Esophagus mucosa (tissue), 1 donor: ENCODE data around the gene CMIP. TPM values are rescaled to one million over a fixed set of nuclear protein-coding genes. Genes with fewer than 3 reads are reported as not detected.
A peak's percentile ranks its signal among the peaks of the same experiment; 100 is the strongest.

ENCODE experiments used
- ATAC-seq: fragments of 200-7000 bp; cut with Tn5 transposase; one replicate; pipeline ENCODE4 v1.9.1; 2020
- total RNA-seq: library from RNA; stranded (reverse); gene quantifications from one replicate; pipeline ENCODE4 v1.2.4, GENCODE V29; 2023
- donor health status: DM: yes; HTN: yes; CAD: no.

The CMIP gene
- total RNA-seq, 1 donor from 2014 or later: 47.0 TPM

DNA sequence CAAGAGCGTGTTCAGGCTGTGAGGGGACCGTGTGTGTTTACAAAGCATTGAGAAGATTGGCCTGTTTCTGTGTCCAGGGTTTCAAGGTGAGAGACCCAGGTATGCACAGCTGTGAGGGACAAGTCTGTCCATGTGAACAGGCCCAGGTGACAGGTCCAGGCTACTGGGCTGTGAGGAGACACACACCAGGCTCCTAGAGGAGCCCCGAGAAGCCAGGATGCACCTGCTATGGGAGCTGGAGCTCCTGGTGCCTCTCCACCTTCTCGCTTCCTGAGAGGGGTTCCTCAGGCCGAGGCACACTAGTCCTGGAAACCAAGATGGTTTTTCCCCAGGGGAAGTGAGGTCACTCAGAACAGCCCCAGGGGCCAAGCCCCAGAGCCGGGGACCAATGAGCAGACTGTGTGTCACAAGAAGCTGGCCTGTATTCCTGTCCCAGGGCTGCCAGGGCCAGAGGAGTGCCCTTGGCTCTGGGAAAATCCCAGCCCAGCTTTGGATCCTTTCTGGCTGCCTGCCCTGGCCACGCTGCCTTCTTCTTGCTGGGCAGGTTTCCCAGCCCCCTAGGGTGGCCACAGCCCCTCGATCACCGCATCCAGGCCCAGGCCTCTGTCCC, 181.0 kb downstream of the CMIP start:
- peak; percentile 75 for ATAC-seq

- peak; percentile 28 for ATAC-seq
Observed at GRCh38 chr16:81626181-81626674, 181.6 kb downstream of the CMIP start.

- no peak for ATAC-seq
Observed at GRCh38 chr16:81627024-81627423, 182.4 kb downstream of the CMIP start.

GRCh38 chr16:81627729-81628244, 183.2 kb downstream of the CMIP start:
- ATAC-seq: no peak

DNA sequence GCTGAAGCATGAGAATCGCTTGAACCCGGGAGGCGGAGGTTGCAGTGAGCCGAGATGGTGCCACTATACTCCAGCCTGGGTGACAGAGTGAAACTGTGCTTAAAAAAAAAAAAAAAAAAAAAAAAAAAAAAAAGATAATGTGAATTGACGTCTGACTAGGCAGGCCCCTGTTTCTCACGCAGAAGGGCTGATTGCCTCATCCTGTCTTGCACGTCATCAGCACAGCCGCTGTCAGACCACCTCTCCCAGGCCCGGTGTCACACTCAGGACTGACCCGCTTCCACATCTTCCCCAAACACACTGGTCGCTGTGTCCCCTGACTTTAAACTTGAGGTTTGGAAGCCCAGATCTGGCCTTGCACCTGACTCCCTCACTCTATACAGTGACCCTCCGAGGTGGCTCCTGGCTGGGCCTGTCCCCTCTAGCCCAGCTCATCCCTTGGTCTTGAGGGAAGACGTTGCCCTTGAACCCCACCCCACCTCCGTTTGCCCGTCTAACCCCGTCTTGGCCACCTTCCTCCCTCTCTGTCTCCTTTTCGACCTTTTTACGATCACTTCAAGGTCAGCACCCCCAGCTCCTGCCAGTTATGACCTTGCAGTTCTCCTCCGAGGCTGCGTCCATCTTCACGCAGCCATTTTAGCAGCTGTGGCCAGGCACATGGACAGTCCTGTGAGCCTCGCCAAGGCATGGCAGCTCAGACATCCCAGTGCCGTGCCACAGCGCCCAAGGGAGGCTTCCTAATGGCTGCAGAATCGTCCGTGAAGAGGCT, 184.6 kb downstream of the CMIP start:
- ATAC-seq: no peak

DNA sequence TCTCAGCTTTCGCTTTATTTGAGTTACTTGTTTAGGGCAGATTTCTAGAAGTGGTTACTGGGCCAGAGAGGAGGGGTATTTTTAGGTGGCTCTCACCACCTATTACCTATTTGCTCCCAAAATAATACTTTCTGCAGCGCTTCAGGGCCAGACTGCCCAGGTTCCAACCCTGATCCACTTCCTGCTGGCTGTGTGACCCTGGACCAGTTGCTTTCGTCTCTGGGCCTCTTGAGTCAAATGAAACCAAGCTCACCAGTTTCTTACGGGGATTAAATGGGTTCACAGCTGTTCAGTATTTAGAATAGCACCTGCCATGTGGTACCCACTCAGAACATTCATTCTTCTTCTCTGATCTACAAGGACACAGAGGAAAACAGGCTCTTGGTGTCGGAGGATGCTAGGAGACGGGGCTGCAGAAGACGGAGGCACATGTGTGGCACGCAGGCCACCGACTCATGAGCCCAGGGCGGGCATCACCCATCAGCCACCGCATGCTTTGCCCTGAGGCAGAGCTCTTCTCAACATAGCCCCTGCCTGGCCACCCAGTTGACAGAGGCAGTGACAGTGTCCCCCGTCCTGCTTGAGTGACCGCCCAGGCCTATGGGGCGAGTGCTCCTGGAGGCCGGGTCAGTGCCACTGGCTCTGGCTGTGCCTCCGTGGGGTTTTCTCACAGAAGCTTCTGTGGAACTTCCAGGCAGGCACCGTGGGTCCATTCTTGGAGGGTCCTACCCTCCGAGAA, 185.5 kb downstream of the CMIP start:
- no peak for ATAC-seq

- no peak for ATAC-seq
Observed at GRCh38 chr16:81630635-81631031, 186.0 kb downstream of the CMIP start.

DNA sequence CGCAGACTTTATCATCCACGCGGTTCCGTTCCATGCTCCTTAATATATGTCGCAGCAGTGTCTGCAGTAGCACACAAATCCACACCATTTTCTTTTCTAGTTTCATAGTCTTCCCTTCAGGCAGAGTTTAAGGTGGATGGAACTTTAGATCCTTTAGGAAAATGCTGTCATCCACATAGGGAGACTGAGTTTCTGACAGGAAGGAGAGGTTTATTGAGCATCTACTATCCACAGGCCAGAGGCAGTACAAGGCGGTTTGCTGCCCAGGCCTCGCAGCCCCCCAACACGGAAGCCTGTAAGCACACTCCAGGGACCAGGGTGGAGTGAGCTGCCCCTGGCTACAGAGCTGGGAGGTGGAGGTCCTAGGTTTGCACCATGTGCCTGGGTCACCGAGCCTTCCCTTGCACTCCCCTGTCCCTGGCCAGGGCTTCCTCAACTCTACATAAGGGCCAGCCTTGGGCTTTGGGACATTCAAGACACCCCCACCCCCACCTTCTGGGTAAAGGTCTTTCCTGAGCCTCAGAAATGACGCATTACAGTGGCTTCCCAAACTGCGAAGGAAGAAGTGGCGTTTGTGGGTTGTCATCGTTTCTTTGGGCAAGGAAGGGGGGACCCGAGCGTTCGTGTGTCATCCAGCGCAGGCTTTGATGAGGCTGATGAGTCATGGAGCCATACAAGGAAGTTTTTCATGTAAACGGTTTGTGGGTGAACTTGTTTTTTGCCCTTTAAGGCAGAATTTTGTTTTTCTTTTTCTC, 188.0 kb downstream of the CMIP start:
- ATAC-seq: peak; percentile 79

DNA sequence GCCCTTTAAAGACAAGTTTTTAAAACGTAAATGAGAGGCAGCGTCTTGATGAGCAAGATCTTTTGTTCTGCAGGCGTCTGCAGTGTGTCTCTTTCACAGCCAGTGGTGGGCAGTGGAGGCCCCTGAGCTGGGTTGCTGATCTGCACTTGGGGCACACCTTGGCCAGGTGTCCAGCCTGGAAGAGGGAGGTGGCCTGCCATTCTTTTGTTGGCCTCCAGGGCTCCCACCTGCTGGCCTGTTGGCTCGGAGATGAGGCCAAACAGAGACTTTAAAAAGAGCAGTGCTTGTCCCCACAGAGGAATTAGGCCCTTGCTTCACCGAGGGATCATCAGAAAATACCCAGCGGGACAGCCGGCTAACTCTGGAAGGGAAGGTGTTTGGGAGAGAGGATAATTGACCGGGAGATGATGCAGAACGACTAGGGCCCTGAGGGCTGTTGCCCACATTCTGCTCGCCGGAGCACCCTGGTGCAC, 188.6 kb downstream of the CMIP start:
- peak; percentile 37 for ATAC-seq

GRCh38 chr16:81633680-81634379, 189.2 kb downstream of the CMIP start:
- no peak for ATAC-seq

DNA sequence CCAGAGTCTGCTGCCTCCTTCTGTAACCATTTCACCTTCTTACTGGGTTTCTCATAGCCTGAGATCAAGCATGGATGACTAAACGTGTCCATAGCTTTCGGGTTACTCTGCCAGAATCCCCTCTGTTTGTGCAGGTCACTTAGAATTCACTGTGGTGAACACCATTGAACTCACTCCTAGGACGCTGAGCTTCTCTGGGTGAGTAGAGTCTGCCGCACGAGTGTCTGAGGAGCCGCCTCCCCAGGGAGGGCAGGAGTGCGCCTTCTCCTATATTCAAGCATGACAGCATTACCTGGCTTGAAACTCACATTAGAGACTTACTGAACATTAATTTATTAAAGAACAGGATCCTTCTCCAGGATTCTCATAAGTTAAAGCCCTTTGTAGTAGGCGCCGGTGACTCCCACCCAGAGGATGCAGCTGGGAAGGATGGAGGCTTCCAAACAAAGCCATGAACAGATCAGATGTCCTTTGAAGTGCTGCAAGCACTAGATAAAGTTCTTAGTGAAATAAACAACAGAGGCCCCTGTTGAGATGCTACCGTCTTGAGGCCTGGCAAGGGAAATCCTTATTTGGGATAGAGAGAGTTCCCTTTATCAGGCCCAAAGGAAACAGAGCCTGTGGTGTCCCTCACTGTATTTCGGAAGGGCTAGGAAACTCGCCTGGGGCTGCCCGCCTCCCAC, 189.9 kb downstream of the CMIP start:
- ATAC-seq: no peak

DNA sequence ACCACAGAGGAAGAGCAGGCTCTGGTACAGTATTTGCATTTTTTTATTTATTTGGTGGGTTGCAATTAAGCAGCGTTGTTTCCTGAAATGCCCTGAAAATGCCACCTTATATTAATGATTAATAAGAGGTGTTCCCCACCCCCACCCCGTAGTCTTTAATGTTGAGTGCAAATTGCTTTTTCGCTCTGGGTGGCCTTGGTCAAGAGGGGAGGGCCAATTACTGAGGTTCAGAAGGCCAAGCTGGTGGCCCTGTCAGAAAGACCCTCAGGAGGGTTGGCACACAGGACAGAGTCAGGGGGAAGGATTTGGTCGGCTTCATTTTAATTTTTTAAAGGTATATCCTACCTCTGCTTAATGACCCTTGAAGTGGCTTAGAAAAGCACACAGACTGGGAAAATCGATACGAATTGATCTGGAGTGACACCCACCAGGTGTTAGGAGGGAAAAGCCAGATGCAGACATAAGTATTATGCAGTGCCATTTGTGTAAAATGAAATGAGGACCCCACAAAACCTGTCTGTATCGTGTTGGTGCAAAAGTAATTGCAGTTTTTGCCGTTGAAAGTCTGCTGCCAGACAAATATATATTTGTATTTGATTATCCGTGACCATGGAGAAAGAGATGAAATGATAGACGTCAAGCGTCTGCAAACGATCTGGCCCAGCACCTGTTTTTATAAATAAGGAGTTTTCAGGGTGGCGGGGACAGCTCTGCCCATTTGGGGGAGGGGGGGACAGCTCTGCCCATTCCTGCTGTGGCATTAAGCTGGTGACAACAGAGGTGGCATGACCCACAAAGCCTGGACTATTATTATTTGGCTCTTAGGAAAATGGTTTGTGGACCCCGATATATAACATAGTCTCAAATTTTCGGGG, 190.7 kb downstream of the CMIP start:
- no peak for ATAC-seq

- no peak for ATAC-seq
Observed at GRCh38 chr16:81636298-81636993, 191.8 kb downstream of the CMIP start.

DNA sequence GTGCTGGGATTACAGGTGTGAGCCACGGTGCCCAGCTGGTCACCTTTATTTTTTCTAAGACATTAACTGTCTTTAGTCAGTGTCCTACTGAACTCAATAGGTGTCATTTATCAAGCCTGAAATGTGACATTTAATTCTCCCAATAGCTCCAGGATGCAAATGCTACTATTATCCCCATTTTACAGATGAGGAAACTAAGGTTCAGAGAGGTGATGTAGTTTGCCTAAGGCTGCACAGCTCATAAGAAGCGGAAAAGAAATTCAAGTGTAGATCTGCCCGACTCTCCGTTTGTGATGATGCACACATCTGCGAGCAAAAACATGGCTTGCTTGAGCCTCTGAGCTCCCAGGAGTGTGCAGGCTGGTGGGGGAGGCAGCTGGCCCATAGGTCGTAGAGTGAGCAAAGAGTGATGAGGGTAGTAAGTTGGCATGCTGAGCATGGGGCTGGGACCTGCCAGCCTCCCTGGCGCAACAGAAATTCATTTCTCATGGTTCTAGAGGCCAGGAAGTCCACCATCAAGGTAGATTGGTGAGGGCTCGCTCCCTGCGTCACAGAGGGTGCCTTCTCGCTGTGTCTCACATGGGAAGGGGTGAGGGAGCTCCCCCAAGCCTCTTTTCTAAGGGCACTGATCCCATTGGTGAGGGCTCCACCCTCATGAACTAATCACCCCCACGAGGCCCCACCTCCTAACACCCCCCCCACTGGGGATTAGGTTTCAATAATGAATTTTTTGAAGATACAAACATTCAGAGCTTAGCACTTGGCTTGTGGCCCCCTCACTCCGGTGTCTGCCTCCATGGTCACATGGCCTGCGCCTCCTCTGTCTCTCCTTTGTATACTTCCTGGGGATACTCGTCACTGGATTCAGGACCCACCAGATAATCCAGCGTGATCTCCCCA, 193.0 kb downstream of the CMIP start:
- no peak for ATAC-seq

- ATAC-seq: peak; percentile 31
Observed at GRCh38 chr16:81638286-81638945, 193.8 kb downstream of the CMIP start.

DNA sequence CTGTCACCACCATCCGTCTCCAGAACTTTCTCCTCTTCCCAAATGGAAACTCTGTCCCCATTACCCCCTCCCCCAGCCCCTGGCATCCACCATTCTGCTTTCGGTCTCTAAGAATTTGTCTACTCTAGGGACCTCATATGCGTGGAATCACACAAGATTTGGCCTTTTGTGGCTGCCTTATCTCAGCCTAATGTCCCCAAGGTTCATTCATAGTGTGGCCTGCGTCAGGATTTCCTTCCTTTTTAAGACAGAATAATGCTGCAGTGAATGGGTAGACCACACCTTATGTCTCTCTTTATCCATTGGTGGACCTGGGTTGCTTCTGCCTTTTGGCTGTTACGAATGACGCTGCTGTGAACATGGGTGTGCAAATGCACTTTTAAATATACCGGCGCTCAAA, 194.7 kb downstream of the CMIP start:
- no peak for ATAC-seq

DNA sequence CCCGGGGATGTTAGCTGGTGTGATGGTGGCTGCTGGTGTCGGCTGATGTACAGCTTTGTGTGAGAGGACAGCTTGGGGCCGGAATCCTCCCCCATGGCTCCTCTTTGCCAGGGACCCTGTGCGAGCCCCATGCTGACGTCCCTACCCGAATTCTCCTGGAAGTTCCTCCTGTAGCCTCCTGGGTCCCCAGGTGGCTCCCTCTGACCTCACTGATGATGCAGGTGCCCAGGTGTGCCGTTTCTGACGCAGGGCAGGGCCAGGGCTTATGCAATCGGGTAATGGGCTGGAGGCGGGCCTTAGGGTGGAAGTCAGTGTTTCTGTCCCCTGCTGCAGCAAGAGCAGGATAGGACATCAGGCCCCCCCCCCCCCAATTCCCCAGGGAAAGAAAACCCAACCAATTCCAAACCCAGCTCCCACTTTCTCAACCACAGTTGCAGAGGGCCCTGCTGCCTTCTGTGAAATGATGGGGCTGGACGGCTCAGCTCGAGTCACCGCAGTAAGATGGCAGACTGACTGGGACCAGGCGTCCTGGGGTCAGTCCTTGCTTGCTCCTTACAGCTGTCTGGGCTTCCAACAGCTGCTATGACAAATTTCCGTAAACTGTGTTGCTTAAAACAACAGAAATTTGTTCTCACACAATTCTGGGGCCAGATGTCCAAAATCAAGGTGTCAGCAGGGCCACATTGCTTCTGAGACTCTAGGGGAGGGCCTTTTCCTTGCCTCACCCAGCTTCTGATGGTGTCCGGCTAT, 195.5 kb downstream of the CMIP start:
- ATAC-seq: no peak
